Suppressor macrophage treated with lipopolysaccharide for 4 hours (primary cell): ENCODE measurements around the gene AOC2.
"Not testable (repeated sequence)": the region's sequence is repeated elsewhere in the genome, so short reads cannot be mapped to it uniquely, and the experiment has no call there.

ENCODE experiments used
- DNase-seq: peaks from one replicate; pipeline ENCODE4 v3.0.0-alpha.2; 2020

The AOC2 gene

GRCh38 chr17:42882166-42882565 lies 37.8 kb downstream of the AOC2 start:
- no peak for DNase-seq

GRCh38 chr17:42883802-42884558 lies 39.6 kb downstream of the AOC2 start:
- no peak for DNase-seq

- DNase-seq = not testable (repeated sequence)
These were observed 41.4 kb downstream of the AOC2 start for GRCh38 chr17:42885806-42886205.

DNA sequence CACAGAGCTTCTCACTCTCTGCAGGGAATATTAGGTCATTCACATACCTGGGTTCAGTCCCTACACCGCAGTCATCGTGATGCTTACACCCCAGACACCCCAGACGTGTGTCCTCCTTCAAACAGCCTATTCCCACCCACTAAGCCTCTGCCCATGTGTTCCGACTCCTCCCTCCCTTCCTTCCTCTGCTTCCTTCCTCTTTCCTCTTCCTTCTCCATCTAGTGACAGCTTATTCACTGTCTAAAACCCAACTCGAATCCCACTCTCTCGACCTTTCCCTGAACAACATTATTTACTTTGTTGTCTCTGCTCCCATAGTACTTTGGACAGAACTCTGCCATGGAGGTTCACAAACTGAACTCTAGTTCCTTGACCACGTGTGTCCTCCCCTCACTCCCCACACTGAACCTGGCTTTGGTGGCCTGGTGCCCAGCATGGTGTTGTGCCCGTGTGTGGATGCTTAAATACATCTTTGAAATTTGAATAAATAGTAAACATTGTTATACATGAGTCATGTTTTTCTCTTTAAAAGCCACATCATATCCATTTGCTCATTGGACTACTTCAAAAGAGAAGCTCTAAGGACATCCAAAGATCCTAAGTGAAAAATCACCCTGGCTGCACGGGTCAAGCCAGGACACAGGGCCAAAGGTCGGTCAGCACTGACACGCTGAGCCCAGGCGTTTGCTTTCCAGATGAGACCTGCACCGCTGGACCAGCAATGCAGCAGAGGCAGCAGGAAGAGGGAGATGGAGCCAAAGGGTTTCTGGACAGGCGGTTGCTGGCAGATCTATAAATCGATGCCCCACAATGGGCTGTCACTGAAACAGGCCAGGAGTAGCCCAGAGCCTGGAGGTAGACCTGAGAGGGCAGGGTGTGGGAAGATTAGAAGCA lies 42.1 kb downstream of the AOC2 start:
- peak; percentile 48 for DNase-seq

DNA sequence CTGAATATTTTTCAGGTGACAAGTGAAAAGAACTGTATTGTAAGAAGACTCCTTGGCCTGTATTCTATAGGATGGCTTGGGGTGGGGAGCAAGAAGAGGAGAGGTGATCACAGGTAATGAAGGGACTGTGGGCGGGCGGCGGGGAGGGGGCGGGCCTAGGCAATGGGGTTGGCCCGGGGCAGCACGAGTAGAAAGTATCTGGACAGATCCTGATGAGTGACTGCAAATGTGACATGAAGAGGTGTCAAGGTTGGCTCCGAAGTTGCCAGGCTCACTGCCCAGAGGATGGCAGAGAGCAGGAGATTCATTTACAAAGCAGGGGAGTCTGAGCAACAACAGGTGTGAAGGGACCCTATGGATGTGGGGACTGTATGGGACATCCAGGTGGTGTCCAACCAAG lies 45.4 kb downstream of the AOC2 start:
- DNase-seq = no peak

- DNase-seq = no peak
These were observed 47.3 kb downstream of the AOC2 start for GRCh38 chr17:42891539-42892152.

DNA sequence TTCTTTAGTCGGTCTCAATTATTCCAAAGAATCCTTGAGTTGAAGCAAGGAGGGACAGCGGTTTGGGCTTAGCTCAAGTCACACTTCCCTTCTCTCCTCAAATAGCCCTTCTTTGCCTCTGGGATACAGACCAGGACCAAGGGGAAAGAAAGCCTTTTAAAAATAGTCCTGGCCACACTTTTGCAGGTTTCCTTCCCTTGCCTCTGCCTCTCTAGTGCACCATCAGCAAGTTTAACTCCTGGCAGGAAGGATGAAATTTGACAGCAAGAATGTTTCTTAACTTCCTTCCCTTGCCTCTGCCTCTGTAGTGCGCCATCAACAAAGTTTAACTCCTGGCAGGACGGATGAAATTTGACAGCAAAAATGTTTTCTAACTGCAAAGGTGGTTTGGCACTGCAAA lies 49.0 kb downstream of the AOC2 start:
- peak; percentile 17 for DNase-seq

GRCh38 chr17:42894283-42895184 lies 50.2 kb downstream of the AOC2 start:
- no peak for DNase-seq

DNA sequence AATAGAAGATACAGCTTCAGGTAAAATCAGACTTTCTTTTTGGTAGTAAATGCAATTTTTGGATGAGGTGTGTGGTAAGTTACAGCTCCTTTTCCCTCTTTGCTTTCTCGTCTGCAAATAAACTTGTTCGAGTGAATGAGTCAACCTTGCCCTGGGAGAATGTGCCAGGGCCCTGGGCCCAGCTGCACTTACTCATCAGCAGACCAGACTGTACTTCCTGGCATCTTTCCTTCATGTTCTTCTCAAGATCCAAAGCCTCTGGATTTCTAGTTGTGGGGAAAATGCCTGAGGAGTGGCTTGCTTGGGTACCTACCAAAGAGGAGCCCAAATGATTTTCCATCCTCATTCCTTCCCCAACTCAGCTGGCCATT lies 50.8 kb downstream of the AOC2 start:
- DNase-seq = peak; percentile 58

GRCh38 chr17:42898147-42898811 lies 53.9 kb downstream of the AOC2 start:
- no peak for DNase-seq

- DNase-seq = not testable (repeated sequence)
These were observed 55.6 kb downstream of the AOC2 start for GRCh38 chr17:42899981-42900380.
